ENCODE data around the gene TNS1. TPM values are rescaled to one million over a fixed set of nuclear protein-coding genes. Genes with fewer than 3 reads are reported as not detected.

Gene TNS1
- total RNA-seq, 1 donor from 2014 or later, result 219 TPM

DNA sequence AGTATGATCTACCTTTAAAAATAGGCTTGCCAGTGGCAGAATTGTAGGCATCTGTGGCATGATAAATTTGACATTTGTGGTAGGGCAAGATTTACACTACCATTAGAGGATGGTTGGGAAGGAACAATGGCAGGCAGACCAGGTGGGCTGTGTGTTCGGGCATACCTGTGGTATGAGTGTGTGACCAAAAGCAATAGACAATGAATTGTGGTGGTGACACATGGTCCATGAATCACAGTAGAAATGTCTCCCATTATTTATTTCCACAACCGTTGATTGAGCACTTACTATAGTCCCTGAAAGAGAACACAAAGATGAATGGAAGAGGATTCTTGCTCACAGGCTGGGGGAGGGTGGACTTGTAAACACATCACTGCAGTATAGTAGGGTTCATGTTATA, 36.4 kb upstream of the TNS1 start:
- no peak overlapping the region for H3K4me3 ChIP-seq (ENCODE audit: insufficient read depth, low read depth, low read length)
- H3K79me2 ChIP-seq (ENCODE audit: insufficient read depth, low read length), result no peaks in the 10 kb centered on the region
- H3K27me3 ChIP-seq (ENCODE audit: insufficient read depth, low read length), result peaks cover 49% of the 10 kb centered on the region
- no peak overlapping the region for H3K27ac ChIP-seq (ENCODE audit: low read depth, low read length)
- no peak overlapping the region for H3K9ac ChIP-seq (ENCODE audit: low read length)
- no peak overlapping the region for H3K4me3 Mint-ChIP-seq (ENCODE audit: unreplicated experiment)
- H3K27ac Mint-ChIP-seq (ENCODE audit: unreplicated experiment), result no peak overlapping the region
- H3K27me3 Mint-ChIP-seq (ENCODE audit: low read depth, unreplicated experiment), result peaks cover 35% of the 10 kb centered on the region
- DNase-seq (ENCODE audit: low read depth) (peak; percentile 87), FAIRE-seq (peak; percentile 41)
- no peaks in the 10 kb centered on the region for H3K36me3 ChIP-seq (ENCODE audit: insufficient read depth, low read length)
- peaks cover 10% of the 10 kb centered on the region for H3K4me1 ChIP-seq (ENCODE audit: insufficient read depth, low read length)
- H3K9me3 Mint-ChIP-seq (ENCODE audit: unreplicated experiment), result peaks cover 8% of the 10 kb centered on the region
- peaks cover 7% of the 10 kb centered on the region for H3K9me3 ChIP-seq (ENCODE audit: insufficient read depth, low read depth, low read length)
- no peak overlapping the region for H2AFZ ChIP-seq (ENCODE audit: low read depth, low read length)
- H3K36me3 Mint-ChIP-seq (ENCODE audit: low read depth, unreplicated experiment), result peaks cover 3% of the 10 kb centered on the region
- no peak for TF ChIP-seq EZH2 (IDR thresholded peaks at IDR 0.05; ENCODE audit: insufficient read depth, low read length)
- TF ChIP-seq, protein P1, sequence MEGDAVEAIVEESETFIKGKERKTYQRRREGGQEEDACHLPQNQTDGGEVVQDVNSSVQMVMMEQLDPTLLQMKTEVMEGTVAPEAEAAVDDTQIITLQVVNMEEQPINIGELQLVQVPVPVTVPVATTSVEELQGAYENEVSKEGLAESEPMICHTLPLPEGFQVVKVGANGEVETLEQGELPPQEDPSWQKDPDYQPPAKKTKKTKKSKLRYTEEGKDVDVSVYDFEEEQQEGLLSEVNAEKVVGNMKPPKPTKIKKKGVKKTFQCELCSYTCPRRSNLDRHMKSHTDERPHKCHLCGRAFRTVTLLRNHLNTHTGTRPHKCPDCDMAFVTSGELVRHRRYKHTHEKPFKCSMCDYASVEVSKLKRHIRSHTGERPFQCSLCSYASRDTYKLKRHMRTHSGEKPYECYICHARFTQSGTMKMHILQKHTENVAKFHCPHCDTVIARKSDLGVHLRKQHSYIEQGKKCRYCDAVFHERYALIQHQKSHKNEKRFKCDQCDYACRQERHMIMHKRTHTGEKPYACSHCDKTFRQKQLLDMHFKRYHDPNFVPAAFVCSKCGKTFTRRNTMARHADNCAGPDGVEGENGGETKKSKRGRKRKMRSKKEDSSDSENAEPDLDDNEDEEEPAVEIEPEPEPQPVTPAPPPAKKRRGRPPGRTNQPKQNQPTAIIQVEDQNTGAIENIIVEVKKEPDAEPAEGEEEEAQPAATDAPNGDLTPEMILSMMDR (IDR thresholded peaks at IDR 0.05; ENCODE audit: insufficient read depth, low read depth, low read length), result no peak
- H3K4me1 Mint-ChIP-seq (ENCODE audit: low read depth, unreplicated experiment), result peaks cover 3% of the 10 kb centered on the region
- peak overlapping the region; percentile 32 for H3K4me2 ChIP-seq (ENCODE audit: low read length)
- no peaks in the 10 kb centered on the region for H4K20me1 ChIP-seq (ENCODE audit: insufficient read depth, low read length)

DNA sequence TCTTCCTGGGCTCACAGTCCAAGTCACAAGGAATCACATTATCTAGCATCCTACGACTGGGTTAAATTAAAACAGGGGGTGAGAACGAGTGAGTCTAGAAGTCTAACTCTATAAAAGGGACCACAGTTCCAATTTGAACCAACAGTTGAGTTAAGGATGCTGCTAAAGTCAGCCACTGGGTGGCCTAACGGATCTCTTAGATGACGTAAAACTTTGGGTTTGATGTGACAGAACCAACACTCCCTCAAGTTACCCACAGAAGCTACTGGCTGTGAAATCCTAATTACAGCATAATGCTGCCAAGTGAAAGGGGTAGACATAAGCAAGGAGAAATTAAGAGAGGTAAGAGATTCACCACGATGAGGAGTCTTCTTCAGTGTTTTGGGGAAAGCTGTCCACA, 33.6 kb upstream of the TNS1 start:
- no peak for FAIRE-seq
- H3K4me3 Mint-ChIP-seq (ENCODE audit: unreplicated experiment), result no peak overlapping the region
- H3K4me1 Mint-ChIP-seq (ENCODE audit: low read depth, unreplicated experiment), result peaks cover 5% of the 10 kb centered on the region
- Histone ChIP-seq H3K79me2 (ENCODE audit: insufficient read depth, low read length) (no peaks in the 10 kb centered on the region), H3K4me3 (ENCODE audit: insufficient read depth, low read depth, low read length) (no peak overlapping the region), H3K27me3 (ENCODE audit: insufficient read depth, low read length) (peaks cover 46% of the 10 kb centered on the region), H4K20me1 (ENCODE audit: insufficient read depth, low read length) (no peaks in the 10 kb centered on the region), H3K36me3 (ENCODE audit: insufficient read depth, low read length) (no peaks in the 10 kb centered on the region), H3K9me3 (ENCODE audit: insufficient read depth, low read depth, low read length) (no peaks in the 10 kb centered on the region), H3K4me2 (ENCODE audit: low read length) (no peak overlapping the region), H2AFZ (ENCODE audit: low read depth, low read length) (no peak overlapping the region), H3K4me1 (ENCODE audit: insufficient read depth, low read length) (peaks cover 10% of the 10 kb centered on the region), H3K9ac (ENCODE audit: low read length) (no peak overlapping the region), H3K27ac (ENCODE audit: low read depth, low read length) (no peak overlapping the region)
- H3K27me3 Mint-ChIP-seq (ENCODE audit: low read depth, unreplicated experiment), result peaks cover 52% of the 10 kb centered on the region
- TF ChIP-seq, protein P1 (IDR thresholded peaks at IDR 0.05; ENCODE audit: insufficient read depth, low read depth, low read length), result peak; percentile 18
- no peak for TF ChIP-seq EZH2 (IDR thresholded peaks at IDR 0.05; ENCODE audit: insufficient read depth, low read length)
- H3K9me3 Mint-ChIP-seq (ENCODE audit: unreplicated experiment), result peaks cover 6% of the 10 kb centered on the region
- DNase-seq (ENCODE audit: low read depth), result no peak
- H3K36me3 Mint-ChIP-seq (ENCODE audit: low read depth, unreplicated experiment), result peaks cover 3% of the 10 kb centered on the region
- H3K27ac Mint-ChIP-seq (ENCODE audit: unreplicated experiment), result no peak overlapping the region

DNA sequence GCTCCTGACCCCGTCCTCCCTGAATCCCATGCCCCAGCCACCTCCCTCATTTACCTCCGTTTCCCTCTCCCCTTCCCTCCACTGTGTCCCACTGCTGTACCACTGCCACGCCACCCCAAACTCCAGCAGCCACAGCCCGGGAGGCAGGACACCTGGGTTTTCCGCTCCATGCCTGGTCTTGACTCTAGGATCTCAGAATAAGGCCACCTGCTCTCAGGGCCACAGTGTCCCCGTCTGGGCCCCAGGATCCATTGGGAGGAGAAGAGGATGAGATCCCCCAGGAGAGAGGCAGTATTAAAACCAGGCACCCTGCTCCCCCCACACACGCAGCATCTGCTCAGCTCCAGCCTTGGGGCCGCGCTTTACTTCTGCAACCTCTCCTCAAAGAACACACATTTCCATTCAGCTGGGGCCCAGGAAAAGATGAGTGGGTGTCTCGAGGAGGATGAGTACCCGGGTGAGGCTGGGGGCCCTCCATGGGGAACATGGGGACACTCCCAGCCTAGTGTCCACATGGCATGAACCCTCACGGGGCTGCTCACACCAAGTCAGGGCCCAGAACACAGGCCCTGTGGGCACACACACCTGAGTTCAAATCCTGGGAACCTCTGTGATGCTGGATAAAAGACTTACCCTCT, 32.8 kb upstream of the TNS1 start:
- Histone ChIP-seq H2AFZ (ENCODE audit: low read depth, low read length) (no peak overlapping the region), H4K20me1 (ENCODE audit: insufficient read depth, low read length) (no peaks in the 10 kb centered on the region), H3K4me1 (ENCODE audit: insufficient read depth, low read length) (peaks cover 10% of the 10 kb centered on the region), H3K4me2 (ENCODE audit: low read length) (no peak overlapping the region), H3K27ac (ENCODE audit: low read depth, low read length) (no peak overlapping the region), H3K79me2 (ENCODE audit: insufficient read depth, low read length) (no peaks in the 10 kb centered on the region), H3K27me3 (ENCODE audit: insufficient read depth, low read length) (peaks cover 38% of the 10 kb centered on the region), H3K36me3 (ENCODE audit: insufficient read depth, low read length) (no peaks in the 10 kb centered on the region), H3K9ac (ENCODE audit: low read length) (no peak overlapping the region), H3K4me3 (ENCODE audit: insufficient read depth, low read depth, low read length) (no peak overlapping the region), H3K9me3 (ENCODE audit: insufficient read depth, low read depth, low read length) (no peaks in the 10 kb centered on the region)
- Mint-ChIP-seq H3K27me3 (ENCODE audit: low read depth, unreplicated experiment) (peaks cover 49% of the 10 kb centered on the region), H3K36me3 (ENCODE audit: low read depth, unreplicated experiment) (peaks cover 3% of the 10 kb centered on the region), H3K4me3 (ENCODE audit: unreplicated experiment) (no peak overlapping the region), H3K9me3 (ENCODE audit: unreplicated experiment) (peaks cover 4% of the 10 kb centered on the region), H3K4me1 (ENCODE audit: low read depth, unreplicated experiment) (peaks cover 5% of the 10 kb centered on the region), H3K27ac (ENCODE audit: unreplicated experiment) (no peak overlapping the region)
- DNase-seq (ENCODE audit: low read depth) (no peak), FAIRE-seq (no peak)
- TF ChIP-seq EZH2 (IDR thresholded peaks at IDR 0.05; ENCODE audit: insufficient read depth, low read length), result no peak
- TF ChIP-seq, protein P1 (IDR thresholded peaks at IDR 0.05; ENCODE audit: insufficient read depth, low read depth, low read length), result no peak
